Mammary epithelial cell (primary cell): ENCODE data around the gene KCNMB3.

ENCODE experiments used
- CTCF ChIP-seq, 2 donors: IDR thresholded peaks in 1 of 2; conservative IDR thresholded peaks in 1 of 2; 2 replicates each; pipeline ENCODE4 v1.5.1; 2011 to 2012; ENCODE audit warnings: inconsistent platforms in 2 of 2, low read length in 2 of 2, mild to moderate bottlenecking in 2 of 2, control low read depth in 1 of 2, low read depth in 1 of 2; ENCODE audit not compliant: insufficient read depth in 1 of 2; ENCODE audit errors: extremely low read depth in 1 of 2
- EZH2 ChIP-seq: IDR thresholded peaks from 2 replicates; pipeline ENCODE4 v1.6.1; 2012; ENCODE audit warnings: low read length, inconsistent platforms, borderline replicate concordance

DNA sequence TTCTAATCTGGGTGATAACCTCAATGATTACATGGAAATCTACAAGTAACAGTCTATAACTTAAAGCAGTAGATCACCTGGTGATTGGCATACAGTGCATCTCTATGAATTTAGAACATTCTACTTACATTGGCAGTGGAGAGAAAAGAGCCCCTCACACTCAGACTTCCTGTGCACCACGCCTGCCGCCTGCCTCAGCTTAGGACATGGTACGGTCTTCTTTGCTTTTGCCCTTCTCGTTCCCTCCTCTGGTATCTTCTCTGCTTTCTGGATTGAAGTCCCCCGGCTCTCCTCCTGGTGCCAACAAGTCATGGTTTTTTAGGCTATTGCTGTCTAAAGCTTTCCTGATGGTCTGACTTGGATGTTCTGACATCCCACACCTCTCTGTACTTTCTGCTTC, 7.9 kb upstream of the KCNMB3 start:
- no peak for TF ChIP-seq CTCF (conservative IDR thresholded peaks at IDR 0.05 in 1 of 2, IDR thresholded peaks at IDR 0.05 in 1 of 2; ENCODE audit: extremely low read depth in 1 of 2, insufficient read depth in 1 of 2, low read depth in 1 of 2, low read length in 2 of 2)
- TF ChIP-seq EZH2 = no peak
